Thoracic aorta (tissue), 2 donors: ENCODE data around the gene FAT3. TPM values are rescaled to one million over a fixed set of nuclear protein-coding genes. Genes with fewer than 3 reads are reported as not detected.
A peak's percentile ranks its signal among the peaks of the same experiment; 100 is the strongest.

Experiments used
- ATAC-seq: fragments of 150-250 bp; one replicate; pipeline ENCODE4 v1.8.0; 2017; ENCODE audit warnings: low read depth; ENCODE audit not compliant: insufficient number of reproducible peaks, low FRiP score
- DNase-seq: peaks from one replicate; pipeline ENCODE4 v3.0.0-alpha.2; 2020; ENCODE audit warnings: low spot score
- H3K27ac ChIP-seq, 2 donors: fragments of 200-600 bp; sonication (generic); 1 replicate in 1 of 2; 2 replicates in 1 of 2; pipeline ENCODE4 v1.5.1; 2016; ENCODE audit warnings: mild to moderate bottlenecking in 2 of 2, moderate library complexity in 2 of 2
- H3K27me3 ChIP-seq: fragments of 200-600 bp; sonication (generic); replicated peaks from 2 replicates; pipeline ENCODE4 v1.6.0; 2016; ENCODE audit warnings: mild to moderate bottlenecking; ENCODE audit not compliant: insufficient read depth
- H3K36me3 ChIP-seq: fragments of 200-600 bp; sonication (generic); one replicate; pipeline ENCODE4 v1.5.1; 2016
- H3K4me1 ChIP-seq, 2 donors: fragments of 200-600 bp; sonication (generic); 1 replicate in 1 of 2; 2 replicates in 1 of 2; pipeline versions ENCODE4 v1.5.1 to v1.6.0; 2016; ENCODE audit warnings: low read depth in 2 of 2, mild to moderate bottlenecking in 1 of 2; ENCODE audit not compliant: control insufficient read depth in 1 of 2
- H3K4me3 ChIP-seq: fragments of 200-600 bp; sonication (generic); 2 replicates; pipeline ENCODE4 v1.5.1; 2016; ENCODE audit warnings: mild to moderate bottlenecking
- H3K9me3 ChIP-seq: fragments of 200-600 bp; sonication (generic); 2 replicates; pipeline ENCODE4 v1.5.1; 2016
- CTCF ChIP-seq: fragments of 200-600 bp; sonication (generic); IDR thresholded peaks from one replicate; pipeline ENCODE4 v1.5.1; 2019; ENCODE audit warnings: antibody characterized with exemption
- total RNA-seq, 2 donors: library from RNA; depleted of rRNA; stranded (reverse); fragments of >200 nt; gene quantifications; one replicate each; pipeline versions ENCODE4 v1.1.0 to v1.2.3, GENCODE V29; 2016

Gene FAT3
- total RNA-seq, 2 donors from 2014 or later: 16.0 to 20.8 TPM

GRCh38 chr11:92249156-92249753, 24.6 kb downstream of the FAT3 start:
- ATAC-seq: no peak

GRCh38 chr11:92251980-92252379, 27.4 kb downstream of the FAT3 start:
- Histone ChIP-seq H3K4me3 (no peak overlapping the region), H3K36me3 (no peaks in the 10 kb centered on the region), H3K9me3 (no peaks in the 10 kb centered on the region), H3K27ac (peak overlapping the region in 1 of 2 donors; percentile 25), H3K4me1 (peaks cover 8 to 41% of the 10 kb centered on the region in 2 donors), H3K27me3 (no peaks in the 10 kb centered on the region)
- DNase-seq: no peak
- ATAC-seq: no peak
- no peak for TF ChIP-seq CTCF

More at GRCh38 chr11:92249156-92249753, 24.6 kb downstream of the FAT3 start:
- no peak for DNase-seq
- Histone ChIP-seq H3K27ac (no peak overlapping the region), H3K27me3 (no peaks in the 10 kb centered on the region), H3K4me1 (peaks cover 8 to 34% of the 10 kb centered on the region in 2 donors), H3K9me3 (no peaks in the 10 kb centered on the region), H3K4me3 (no peak overlapping the region), H3K36me3 (no peaks in the 10 kb centered on the region)
- TF ChIP-seq CTCF: no peak

- DNase-seq (no peak), ATAC-seq (no peak)
- H3K27me3 ChIP-seq: no peaks in the 10 kb centered on the region
- no peaks in the 10 kb centered on the region for H3K9me3 ChIP-seq
- no peak for TF ChIP-seq CTCF
- H3K27ac ChIP-seq: peak overlapping the region; percentile 25 to 47
- H3K4me1 ChIP-seq: peaks cover 8 to 41% of the 10 kb centered on the region in 2 donors
- H3K36me3 ChIP-seq: no peaks in the 10 kb centered on the region
- no peak overlapping the region for H3K4me3 ChIP-seq
Measured at GRCh38 chr11:92253421-92253820, 28.8 kb downstream of the FAT3 start.

GRCh38 chr11:92253945-92254344, 29.3 kb downstream of the FAT3 start:
- Histone ChIP-seq H3K36me3 (no peaks in the 10 kb centered on the region), H3K4me3 (no peak overlapping the region), H3K27me3 (no peaks in the 10 kb centered on the region), H3K4me1 (peaks cover 8 to 41% of the 10 kb centered on the region in 2 donors), H3K9me3 (no peaks in the 10 kb centered on the region), H3K27ac (peak overlapping the region; percentile 25 to 47)
- ATAC-seq (no peak), DNase-seq (no peak)
- no peak for TF ChIP-seq CTCF

GRCh38 chr11:92257536-92257935, 32.9 kb downstream of the FAT3 start:
- no peak for ATAC-seq
- DNase-seq: no peak
- TF ChIP-seq CTCF: no peak
- Histone ChIP-seq H3K4me1 (peaks cover 6 to 28% of the 10 kb centered on the region in 2 donors), H3K4me3 (no peak overlapping the region), H3K27me3 (no peaks in the 10 kb centered on the region), H3K9me3 (no peaks in the 10 kb centered on the region), H3K36me3 (no peaks in the 10 kb centered on the region), H3K27ac (no peak overlapping the region)
